HG02943 (cell line): ENCODE data around the gene ARHGEF12.

Experiments
- ATAC-seq: cut with Tn5 transposase; IDR thresholded peaks from one replicate; pipeline ENCODE4 v1.9.1; 2021; ENCODE audit warnings: mild to moderate bottlenecking, low read depth, moderate library complexity; ENCODE audit not compliant: unreplicated experiment

Gene ARHGEF12

GRCh38 chr11:120316880-120317688 lies 19.1 kb upstream of the ARHGEF12 start:
- ATAC-seq: no peak

GRCh38 chr11:120317689-120318480 lies 18.3 kb upstream of the ARHGEF12 start:
- no peak for ATAC-seq

DNA sequence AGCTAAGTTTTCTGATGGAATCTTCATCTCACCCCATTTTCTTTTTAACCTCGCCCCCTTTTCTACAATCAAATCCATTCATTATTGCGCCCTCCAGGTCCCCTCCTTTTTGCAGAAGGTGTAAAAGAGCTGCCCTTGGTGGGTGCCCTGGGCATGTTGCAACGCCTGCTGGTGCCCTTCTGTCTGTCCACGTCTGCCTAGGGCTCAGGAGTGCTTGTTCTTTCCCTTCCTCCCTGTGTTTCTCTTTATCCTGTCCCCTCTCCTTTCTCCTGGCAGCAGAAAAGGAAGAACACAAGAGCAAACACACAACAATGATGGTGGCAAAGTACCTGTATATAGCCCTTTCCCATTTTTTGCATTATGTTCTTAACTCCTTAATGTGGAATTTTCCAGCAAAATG lies 17.3 kb upstream of the ARHGEF12 start:
- ATAC-seq: no peak

GRCh38 chr11:120324932-120325810 lies 11.0 kb upstream of the ARHGEF12 start, which contains the start of gene TLCD5:
TLCD5 (plus strand) TSS chr11:120325299; CDS start chr11:120327442, 2,143 bp downstream.
- ATAC-seq: no peak

DNA sequence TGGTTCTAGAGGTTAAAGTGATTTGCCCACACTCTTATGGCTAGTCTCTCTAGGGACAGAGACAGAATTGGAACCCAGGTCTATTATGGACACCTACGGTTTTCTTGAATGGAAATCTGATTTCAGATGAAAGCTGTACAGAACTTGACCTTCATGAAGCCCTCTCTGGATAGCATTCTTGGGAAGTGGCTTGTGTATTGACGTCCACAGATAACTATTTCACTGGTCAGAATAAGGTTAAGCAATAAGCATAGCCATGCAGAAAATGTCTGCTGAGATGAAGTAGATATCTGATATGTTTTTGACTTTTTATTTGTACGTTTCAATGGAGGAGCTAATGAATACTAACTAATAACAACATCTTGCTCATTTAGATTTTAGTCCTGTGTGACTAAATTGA lies 10.0 kb upstream of the ARHGEF12 start:
- no peak for ATAC-seq

DNA sequence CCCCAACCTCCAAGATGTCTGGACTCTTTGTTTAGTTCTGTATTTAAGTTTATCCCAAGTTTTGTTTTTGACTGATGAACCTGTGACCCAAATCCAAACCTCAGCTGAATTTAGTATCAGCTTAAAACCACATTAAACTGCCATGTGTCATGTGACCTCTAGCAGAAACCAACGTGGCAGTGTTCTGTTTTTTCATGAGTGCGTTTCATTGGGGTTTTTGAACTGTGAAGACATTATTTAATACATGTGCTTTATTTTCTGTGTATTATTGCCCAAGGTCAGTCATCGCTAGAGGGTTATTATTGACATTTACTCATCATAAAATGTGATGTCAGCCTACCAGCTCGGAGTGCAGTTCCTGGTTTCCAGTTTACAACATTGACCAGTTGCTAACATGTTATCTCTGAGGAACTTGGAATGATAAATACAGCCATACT lies 9.3 kb upstream of the ARHGEF12 start:
- ATAC-seq: no peak

DNA sequence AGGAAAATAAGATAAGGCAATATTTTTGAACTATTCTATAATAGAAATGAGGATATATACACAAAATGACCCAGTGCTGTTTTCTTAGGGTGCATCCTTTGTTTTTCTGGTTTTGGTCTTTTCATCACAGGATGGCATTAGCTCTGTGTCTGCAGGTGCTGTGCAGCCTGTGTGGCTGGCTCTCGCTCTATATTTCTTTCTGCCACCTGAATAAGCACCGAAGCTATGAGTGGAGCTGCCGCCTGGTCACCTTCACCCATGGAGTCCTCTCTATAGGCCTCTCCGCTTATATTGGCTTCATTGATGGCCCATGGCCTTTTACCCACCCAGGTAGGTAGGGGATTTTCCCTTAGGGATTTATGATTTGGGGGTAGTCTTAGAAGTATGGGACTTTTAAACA lies 8.9 kb upstream of the ARHGEF12 start:
- ATAC-seq: no peak

DNA sequence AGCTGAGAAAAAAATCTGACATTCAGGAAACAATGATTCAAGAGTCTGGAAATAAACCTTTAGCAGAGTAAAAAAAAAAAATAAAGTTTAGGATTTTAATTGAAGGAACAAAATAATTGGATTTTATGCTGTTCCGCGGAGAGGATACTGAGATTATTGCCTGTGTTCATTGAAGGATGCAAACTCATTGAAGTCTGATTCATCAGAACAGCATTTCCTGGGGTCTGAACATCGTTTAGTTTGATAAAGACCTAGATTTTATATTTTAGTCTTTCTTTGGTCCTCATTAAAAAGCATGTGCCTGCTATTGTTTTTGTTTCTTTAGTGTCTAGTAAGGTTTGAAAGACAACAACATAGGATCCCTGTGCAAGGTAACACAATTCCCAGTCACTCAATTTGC lies 6.7 kb upstream of the ARHGEF12 start:
- no peak for ATAC-seq

DNA sequence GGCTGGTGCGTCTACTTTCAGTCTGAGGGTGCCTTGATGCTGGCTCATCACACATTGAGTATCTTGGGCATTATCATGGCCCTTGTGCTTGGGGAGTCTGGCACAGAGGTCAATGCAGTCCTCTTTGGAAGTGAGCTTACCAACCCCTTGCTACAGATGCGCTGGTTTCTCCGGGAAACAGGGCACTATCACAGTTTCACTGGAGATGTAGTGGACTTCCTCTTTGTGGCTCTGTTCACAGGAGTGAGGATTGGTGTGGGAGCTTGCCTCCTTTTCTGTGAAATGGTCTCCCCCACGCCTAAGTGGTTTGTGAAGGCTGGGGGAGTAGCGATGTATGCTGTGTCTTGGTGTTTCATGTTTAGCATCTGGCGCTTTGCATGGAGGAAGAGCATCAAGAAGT lies 6.2 kb upstream of the ARHGEF12 start:
- ATAC-seq: no peak

GRCh38 chr11:120331301-120331996 lies 4.8 kb upstream of the ARHGEF12 start:
- no peak for ATAC-seq

- ATAC-seq: no peak
Measured at GRCh38 chr11:120332822-120333716, 3.1 kb upstream of the ARHGEF12 start.

- no peak for ATAC-seq
Measured at GRCh38 chr11:120333801-120334200, 2.4 kb upstream of the ARHGEF12 start.

DNA sequence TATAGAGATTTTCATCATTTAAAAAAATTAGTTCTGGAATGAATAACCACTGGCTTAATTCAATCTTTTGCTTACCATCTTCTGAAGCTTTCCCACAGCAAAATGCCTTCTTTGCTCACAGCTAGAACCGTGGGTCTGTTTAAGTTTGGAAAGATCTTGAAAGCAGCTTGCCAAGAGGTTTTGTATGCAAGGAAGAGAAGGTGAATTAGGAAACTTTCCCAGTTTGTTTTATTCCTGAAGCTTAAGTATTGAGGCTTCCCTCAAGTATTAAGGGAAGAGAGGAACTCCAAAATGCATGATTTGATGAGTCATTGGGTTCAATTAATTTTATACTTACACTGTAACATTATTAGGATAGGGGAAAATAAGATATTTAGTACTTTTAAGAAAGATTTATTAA lies 1.9 kb upstream of the ARHGEF12 start:
- no peak for ATAC-seq

- ATAC-seq: no peak
Measured at GRCh38 chr11:120334894-120335462, 1.2 kb upstream of the ARHGEF12 start.

GRCh38 chr11:120335556-120335907 lies 681 bp upstream of the ARHGEF12 start:
- ATAC-seq: peak; percentile 19

DNA sequence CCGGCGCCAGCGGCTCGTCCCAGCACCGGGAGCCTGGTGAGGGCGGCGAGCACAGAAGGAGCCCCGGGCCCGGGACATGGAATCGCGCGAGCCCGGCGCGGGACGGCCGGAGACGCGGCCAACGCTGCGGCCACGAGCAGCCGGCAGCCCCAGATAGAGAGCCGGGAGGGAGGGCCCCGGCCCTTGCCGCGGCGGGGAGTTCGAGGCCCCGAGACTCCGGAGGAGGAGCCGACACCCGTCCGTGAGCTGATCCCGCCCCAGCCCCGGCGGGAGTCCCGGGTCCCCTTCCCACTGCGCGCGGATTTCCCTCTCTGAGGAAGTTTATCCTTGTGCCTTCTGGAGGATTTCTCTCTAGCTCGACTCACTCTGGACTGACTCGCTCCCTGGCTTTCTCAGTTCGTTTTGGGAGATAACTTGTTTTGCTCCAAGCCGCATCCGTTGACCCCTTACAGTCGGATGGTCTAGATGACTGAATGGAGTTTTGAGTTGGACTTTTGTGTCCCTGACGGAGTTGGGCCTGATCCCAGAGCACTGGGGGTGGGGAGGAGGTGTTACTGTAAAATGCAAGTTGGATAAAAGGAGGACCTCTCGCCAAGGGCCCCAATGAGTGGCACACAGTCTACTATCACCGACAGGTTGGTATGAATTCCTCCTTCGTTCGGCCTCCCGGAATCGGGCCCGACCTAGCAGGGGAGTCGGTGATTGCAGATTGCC lies 585 bp downstream of the ARHGEF12 start:
- ATAC-seq: peak; percentile 40

GRCh38 chr11:120337355-120338106 lies 1.3 kb downstream of the ARHGEF12 start:
- ATAC-seq: no peak
